HG03342 (cell line): ENCODE data around the gene NTN1.
"Not testable (repeated sequence)": the region's sequence is repeated elsewhere in the genome, so short reads cannot be mapped to it uniquely, and the experiment has no call there.

Experiments used
- ATAC-seq: cut with Tn5 transposase; IDR thresholded peaks from one replicate; pipeline ENCODE4 v1.9.1; 2021; ENCODE audit warnings: mild to moderate bottlenecking, moderate library complexity; ENCODE audit not compliant: unreplicated experiment

The NTN1 gene

DNA sequence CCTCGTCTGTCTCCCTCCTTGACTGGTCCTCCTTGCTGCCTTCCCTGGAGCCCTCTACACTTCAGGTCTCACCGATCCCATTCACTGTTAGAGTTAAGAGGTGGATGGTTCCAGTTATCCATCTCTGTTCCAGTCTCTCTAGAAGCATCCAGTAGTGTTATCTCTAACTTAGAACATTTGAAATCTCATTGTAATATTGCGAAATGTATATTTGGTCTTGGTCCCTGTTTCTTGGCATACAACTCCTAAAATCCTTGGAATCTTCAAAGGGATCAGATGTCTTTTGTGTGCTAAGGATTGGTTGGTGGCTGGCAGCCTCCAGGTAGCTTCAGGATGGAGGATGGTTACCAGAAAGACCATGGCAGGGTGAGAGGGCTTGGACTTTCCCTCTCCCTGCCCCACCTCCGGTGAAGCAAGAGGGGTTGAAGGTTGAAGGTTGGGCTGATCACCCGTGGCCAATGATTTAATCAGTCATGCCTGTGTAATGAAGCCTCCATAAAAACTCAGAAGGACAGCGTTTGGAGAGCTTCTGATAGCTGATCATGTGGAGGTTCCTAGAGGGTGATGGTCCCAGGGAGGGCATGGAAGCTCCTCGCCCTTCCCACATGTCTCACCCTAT is 59.1 kb downstream of the NTN1 start:
- ATAC-seq, result no peak

DNA sequence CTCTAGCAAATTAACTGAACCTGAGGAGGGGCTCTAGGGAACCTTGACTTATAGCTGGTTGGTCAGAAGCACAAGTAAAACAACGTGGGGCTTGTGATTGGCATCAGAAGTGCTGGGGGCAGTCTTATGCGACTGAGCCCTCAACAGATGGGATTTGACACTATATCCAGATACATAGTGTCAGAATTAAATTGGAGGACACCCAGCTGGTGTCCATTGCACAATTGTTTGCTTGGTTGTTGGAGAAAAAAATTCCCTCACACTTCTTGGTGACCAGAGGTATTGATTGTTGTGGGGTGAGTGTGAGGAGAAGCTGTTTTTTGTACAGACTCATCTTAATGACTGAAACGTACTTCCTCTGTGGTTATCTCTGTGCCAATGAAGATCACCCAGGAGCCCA is 59.7 kb downstream of the NTN1 start:
- ATAC-seq, result no peak

DNA sequence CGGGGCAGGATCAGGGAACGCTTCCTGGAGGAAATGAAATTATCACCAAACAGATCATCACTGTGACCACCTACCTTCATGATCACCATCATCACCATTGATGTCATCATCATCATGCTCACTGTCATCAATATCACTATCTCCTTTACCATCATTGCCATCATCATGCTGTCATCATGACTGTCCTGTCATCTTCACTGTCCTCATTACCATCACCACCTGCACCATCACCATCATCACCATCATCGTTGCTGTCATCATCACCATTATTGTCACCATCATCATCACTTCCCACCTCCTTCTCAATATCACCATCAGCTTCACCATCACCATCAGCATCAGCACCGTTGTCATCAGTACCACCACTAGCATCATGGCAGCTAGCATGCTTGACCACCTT is 65.3 kb downstream of the NTN1 start:
- ATAC-seq, result no peak

DNA sequence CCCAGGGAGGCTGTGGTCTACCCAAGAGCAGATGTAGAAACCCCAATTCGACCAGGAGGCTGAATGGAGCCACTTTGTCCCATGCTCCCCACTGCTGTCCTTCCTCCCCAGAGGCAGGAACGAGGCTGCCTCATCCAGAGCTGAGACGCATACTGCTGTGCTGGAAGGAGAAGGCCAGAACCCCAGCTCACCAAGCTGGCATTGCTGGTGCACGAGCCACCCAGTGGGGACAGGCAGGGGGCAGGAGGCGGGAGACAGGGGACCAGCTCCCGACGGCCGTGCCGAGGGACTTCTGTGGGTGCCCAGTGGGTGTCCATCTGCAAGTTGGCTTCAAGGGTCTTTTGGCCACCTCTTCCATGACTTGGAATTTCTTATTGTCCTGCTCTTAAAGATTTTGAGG is 66.6 kb downstream of the NTN1 start:
- no peak for ATAC-seq

DNA sequence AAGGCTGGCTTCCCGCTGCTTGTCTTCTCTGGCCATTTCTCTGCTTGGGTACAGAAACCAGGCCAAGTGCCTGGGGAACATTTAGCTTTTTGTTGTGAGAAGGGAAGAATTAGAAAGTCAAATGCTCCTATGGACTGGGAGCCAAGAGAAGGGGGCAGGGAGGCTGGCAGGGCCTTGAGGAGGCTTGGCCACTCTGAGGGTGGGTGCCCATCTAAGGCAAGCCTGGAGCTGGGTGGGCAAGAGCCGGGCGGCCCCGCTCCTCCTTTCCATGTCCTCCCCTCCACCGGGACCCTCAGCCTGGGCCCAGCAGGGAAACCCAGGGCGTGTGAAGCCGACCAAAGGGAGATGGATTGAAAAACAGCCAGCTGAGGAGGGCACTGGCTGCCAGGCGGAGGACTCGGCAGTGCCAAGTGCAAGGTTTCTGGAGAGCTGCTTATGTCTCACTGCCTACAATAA is 69.4 kb downstream of the NTN1 start:
- ATAC-seq, result no peak

DNA sequence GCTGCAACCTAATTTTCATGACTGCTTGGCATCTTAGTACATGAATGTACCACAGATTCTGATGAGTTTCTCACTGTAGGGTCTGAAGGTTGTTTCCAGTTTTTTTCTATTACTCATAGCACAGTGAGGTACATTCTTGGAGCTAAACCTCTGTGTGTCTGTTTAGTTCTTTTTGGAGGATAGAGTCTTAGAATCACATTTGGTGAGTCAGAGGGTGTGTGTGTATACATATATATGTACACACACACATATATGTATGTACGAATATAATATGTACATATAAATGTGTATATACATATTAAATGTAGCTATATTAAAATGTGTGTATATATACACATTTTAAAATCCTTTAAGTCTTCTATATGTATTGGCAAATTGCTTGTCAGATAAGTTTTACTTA is 72.9 kb downstream of the NTN1 start:
- ATAC-seq, result no peak

DNA sequence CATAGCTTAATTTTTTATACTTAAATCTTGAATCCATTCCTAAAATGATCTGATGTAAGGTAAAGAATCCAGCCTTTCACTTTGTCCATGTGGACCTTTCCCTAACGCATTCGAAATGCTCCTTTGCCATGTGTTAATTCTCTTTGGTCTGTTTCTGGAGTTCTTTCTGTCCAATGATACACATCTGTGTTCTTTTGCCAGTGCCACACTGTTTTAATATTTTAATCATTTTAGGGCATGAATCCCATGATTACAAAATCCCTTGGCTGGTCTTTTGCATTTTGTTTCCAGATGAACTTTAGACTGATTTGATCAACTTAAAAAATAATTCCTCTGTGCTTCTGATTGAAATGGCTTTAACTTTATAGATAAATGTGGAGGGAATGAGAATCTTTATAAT is 74.1 kb downstream of the NTN1 start:
- no peak for ATAC-seq

DNA sequence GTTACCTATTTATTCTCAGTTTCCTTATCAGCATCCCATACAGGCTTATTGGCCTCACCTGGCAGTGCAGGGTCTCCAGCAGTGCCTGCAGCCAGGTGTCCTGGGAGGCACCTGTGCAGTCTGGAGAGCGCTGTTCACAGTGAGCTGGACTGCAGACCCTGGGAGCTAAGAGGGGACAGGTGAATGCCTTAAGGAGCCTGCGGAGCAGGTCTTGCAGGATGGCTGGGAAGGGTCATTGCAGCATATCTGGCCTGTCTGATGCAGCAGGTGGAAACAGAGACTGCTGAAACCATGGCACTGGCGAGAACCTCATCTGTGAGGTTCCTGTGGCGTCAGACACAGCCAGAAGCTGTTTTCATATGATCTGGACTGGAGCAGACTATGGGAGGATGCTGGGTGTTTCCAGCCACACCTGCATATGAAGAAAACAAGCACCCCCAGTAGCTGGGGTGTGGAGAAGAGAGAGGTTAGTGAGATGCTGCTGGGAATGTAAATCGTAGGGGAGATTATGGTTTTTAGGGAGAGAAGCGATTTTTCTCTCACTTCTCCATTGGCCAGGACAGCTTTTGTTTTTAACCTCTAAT is 77.0 kb downstream of the NTN1 start:
- no peak for ATAC-seq

DNA sequence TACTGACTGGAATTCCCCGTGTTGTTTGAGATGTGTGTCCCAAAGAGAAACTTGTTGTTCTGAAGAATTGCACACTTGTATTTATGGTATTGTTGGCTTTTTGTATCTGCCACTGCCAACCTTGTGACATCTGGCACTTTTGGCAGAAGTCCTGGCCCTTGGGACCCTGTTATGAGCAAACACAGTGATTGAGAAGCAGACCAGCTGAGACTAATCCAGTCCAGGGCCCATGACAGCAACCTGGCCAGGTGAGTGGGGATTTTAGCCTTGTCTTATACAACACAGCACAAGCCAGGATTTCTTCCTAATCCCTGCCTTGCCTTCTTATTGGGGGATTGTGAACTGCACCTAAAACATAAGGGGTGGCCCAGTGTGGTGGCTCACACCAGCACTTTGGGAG is 80.0 kb downstream of the NTN1 start:
- no peak for ATAC-seq

DNA sequence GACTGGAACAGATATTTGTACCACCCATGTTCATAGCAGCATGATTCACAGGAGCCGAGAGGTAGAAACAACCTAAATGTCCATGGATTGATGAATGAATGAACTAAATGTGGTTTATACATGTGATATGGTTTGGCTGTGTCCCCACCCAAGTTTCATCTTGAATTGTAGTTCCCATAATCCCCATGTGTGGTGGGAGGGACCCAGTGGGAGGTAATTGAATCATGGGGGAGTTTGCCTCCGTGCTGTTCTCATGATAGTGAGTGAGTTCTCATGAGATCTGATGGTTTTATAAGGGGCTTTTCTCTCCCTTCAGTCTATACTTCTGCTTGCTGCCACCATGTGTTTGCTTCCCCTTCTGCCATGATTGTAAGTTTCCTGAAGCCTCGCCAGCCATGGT is 81.9 kb downstream of the NTN1 start:
- not testable (repeated sequence) for ATAC-seq

DNA sequence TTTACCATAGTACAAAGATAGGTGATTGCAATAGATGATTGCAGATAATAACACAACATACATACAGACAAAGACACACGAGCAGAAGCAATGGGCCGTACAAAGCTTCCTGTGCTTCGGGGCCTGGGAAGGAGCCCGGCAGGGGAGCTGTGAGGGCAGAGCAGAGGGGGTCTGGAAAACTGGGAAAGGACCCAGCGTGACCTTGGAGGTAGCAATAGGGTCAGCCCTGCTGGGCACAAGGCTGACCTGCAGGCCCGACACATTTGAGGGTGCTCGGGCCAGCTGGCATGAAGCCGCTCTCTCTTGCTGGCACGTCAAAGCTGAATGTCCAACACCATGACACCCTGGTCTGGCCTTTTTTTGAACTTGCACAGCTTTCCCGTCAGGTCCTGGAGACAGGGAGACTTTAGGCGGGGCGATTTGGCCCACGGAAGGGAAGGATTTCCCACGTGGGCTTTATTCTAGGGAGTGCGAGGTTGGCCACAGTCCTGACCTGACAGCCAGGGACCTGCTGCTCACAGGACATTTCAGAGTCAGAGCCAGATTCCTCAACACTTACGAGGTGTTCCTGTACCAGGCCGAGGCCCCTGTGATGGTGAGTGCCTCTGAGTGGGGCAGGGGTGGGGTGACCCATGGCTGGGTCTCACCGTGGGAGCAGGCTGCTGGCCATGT is 83.2 kb downstream of the NTN1 start:
- ATAC-seq, result no peak

DNA sequence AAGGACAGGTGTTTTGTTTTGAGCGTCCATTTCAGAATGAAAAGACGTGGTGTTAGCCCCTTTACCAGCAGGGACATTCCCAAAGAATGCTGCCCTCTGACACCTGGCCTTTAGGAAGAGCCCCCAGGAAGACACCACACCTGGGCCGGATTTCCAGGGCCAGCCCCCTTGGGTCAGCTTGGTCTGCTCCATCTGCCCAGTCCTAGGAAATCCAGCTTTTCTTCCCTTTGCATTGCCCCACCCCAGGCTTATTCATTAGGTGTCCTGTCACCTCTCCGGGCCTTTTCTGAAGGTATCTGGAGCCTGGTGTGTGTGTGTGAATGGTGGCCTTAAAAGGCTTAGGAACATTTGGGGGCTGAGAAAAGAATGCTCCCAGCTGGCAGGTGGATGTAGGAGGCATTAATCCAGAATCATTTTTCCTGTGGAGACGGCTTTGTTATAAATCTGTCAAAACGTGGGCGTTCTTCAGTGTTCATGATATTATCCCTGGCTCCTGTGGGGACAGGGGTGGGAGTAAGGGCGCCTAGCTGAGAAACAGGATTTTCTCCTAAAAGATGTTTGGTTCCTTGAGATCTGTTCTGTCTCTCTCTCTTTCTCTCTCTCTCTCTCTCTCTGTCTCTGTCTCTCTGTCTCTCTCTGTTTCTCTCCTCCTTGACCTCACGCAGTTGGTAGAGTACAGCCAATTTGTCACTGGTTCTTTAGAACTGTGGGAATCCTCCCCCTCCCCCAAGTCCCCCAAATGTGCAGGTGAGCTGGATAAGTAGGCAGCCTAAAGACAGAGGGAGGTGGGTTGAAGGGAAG is 84.0 kb downstream of the NTN1 start:
- ATAC-seq, result no peak

DNA sequence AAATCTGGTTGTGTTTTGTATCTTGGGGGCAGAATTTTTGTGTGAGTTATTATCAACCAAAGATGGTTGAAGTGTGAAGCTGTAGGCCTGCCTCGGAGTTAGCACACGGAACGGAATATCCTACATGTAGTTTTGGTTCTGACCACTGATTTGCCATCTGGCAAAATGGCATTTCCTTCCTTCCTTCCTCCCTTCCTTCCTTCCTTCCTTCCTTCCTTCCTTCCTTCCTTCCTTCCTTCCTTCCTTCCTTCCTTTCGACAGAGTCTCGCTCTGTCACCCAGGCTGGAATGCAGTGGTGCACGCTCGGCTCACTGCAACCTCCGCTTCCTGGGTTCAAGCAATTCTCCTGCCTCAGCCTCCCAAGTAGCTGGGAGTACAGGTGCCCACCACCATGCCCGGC is 85.0 kb downstream of the NTN1 start:
- not testable (repeated sequence) for ATAC-seq

DNA sequence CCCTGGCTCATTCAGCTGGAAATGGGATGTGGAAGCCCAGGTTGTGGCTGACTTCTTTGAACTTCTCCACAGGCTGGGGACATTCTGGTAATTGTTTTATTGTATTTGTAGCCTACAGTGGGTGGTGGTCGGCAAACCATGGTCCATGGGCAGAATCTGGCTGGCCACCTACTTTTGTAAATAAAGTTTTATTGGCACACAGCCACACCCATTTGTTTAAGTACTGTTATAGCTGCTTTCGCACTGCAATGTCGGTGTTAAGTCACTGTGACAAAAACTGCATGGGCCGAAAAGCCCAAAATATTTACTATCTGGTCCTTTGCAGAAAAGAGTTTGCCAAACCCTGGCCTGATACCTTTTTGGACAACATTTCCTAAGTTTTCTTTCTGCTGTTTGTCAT is 86.2 kb downstream of the NTN1 start:
- no peak for ATAC-seq

DNA sequence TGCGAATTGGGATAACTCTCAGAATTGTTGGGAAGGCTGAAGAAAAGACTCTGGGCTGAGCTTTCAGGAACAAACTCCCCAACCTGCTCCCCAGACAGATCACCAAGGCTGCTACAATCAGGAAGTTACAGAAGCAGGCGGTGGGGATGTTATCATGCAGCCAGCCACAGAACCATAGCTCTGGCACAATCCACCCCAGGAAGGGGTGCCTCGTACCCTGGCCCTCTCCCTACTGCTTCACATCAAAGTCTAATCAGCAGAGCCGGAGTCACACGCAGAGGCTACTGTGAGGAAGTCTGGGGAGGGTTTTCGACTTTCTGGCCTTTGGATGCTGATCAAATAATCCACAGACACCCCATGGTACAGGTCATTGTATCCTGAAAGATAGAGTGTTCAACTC is 86.8 kb downstream of the NTN1 start:
- ATAC-seq, result no peak

DNA sequence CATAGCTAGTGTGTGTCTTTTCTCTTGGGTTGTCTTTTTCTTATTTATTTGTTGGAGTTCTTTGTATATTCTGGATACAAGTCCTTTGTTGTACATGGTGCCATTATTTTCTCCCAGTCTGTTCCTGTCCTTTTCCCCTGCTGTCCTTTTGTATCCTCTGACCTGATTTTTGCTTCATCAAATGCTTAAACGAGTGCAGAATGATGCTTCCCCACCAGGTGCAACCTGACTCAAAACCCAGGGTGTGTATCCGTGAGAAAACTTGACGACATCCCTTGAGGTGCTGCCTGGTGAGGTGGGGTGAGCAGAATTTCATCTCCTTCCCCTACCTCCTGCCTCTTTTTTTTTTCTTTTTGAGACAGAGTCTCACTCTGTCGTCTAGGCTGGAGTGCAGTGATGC is 88.6 kb downstream of the NTN1 start:
- no peak for ATAC-seq

DNA sequence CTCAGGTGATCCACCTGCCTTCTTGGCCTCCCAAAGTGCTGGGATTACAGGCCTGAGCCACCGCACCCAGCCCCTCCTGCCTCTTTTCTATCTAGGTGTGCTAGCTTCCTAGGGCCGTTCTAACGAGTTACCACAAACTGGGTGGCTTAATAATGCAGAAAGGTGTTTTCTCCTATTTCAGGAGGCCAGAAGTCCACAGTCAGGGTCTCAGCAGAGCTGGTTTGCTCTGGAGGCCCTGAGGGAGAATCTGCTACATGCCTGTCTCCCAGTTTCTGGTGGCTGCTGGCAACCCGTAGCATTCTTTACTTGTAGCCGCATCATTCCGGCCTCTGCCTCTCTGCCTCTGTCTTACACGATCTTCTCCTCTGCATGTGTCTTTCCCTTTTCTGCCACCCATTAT is 89.2 kb downstream of the NTN1 start:
- no peak for ATAC-seq

DNA sequence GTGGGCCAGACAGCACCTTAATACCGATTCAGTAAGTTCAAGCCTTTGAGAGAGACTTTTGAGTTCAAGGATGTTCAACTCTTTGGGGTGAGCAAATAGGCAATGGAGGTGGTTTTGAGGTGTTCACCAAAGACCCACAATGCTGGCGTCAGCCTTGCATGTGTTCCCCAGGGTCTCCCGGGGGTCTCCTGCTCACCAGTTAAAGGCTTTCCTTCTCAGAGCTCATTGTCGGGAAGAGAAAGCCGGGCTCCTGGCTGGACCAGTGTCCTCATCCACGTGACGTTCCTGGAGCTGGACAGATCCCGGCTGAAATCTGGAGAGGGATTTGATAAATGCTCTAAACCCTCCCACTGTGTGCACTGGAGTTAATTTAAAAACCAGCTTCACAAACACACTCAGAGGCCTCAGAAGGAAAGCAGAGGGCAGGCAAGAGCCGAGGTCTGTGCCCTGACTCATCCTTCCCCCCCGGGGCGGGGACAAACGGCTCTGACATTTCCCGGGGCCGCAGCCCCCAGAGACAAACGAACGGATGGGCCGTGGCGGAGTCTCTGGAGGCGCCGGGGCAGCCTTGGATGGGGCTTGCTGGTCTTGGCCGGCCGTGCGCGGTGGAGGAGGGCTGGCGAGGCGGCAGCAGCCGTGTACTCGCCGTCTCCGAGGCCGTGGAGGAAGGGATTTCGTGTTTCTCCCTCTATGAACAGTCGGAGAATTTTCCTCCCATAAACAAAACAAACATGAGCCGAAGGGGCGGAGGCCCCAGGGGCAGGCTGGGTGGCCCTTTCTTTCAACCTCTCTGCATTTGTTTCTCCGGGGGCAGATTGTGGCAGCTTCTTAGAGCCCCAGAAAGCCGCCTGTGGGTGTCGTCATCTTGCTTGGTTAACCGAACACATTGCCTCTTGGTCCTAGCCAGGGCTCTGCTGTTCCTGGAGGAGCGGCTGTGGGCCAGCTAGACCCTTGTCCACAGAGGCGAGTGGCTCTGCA is 94.2 kb downstream of the NTN1 start:
- no peak for ATAC-seq

DNA sequence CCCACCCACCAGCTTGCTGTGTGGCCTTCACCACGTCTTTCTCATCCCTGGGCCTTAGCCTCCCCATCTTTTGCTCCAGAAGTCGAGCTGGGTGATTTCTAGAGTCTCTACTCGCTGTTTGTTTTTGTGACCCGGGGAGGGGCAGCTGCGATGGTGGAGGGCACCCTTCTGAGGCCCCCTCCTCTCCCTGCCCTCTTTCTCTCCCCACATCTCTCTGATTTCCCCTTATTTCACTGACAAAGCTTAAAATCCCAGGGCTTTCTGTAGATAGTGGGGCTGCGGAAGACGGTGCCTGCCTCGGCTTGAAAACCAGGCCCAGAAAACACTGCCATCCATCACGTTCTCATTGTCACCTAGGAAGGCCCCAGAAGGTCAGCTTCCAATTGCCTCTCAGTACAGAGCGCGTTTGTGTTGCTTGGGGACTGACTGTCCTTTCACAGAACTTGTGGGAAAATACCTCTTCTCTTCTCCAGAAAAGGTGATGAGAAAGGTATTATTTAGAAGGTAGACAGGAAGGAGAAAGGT is 95.1 kb downstream of the NTN1 start:
- ATAC-seq, result no peak

DNA sequence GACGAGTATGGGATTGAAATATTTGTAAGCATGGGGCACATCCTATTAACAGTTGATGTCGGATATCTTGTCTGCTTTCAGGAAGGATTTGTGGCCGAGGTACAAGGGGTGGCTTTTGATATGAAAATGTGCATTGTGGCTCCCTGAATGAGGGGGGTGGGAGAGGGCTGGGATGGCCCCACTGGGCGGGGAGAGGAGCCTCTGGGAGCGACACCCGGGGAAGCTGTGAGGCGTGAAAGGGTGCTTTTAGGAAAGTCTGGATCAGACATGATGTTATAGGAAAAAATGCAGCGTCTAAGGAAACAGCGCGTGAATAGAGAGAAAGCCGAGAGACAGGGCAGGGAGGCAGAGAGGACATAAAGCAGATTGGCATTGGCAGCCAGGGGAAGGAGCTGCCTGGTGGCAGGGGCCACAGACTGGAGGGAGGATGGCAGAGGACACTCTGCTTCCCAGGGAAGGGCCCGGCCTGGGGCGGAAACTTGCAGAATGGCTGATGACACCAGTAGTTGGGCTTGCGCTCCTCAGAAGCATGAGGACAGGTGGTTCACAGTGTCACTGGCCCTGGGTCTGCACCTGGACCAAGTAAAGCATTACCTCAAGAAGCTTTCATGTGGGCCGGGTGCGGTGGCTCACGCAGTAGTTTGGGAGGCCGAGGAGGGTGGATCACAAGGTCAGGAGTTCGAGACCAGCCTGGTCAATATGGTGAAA is 95.7 kb downstream of the NTN1 start:
- no peak for ATAC-seq
